Upper lobe of right lung (tissue), 1 donor: Measurements from ENCODE around the gene SFMBT2. TPM values are rescaled to one million over a fixed set of nuclear protein-coding genes. Genes with fewer than 3 reads are reported as not detected.

Source experiments
- ATAC-seq: fragments of 200-7000 bp; cut with Tn5 transposase; one replicate; pipeline ENCODE4 v1.9.1; 2020; ENCODE audit warnings: mild to moderate bottlenecking, moderate library complexity
- DNase-seq: peaks from one replicate; pipeline ENCODE4 v3.0.0-alpha.2; 2020
- H3K27ac ChIP-seq: fragments of 200-600 bp; one replicate; pipeline ENCODE4 v1.8.0; 2022
- H3K27me3 ChIP-seq: fragments of 200-600 bp; one replicate; pipeline ENCODE4 v1.8.0; 2022; ENCODE audit warnings: mild to moderate bottlenecking
- H3K36me3 ChIP-seq: fragments of 200-600 bp; one replicate; pipeline ENCODE4 v1.8.0; 2022
- H3K4me1 ChIP-seq: fragments of 200-600 bp; one replicate; pipeline ENCODE4 v1.8.0; 2022
- H3K4me3 ChIP-seq: fragments of 200-600 bp; one replicate; pipeline ENCODE4 v1.8.0; 2022; ENCODE audit warnings: mild to moderate bottlenecking
- H3K9me3 ChIP-seq: fragments of 200-600 bp; one replicate; pipeline ENCODE4 v1.8.0; 2022
- intact Hi-C: fragments of 100-400 bp; cut with DNase I; formaldehyde crosslinking; loops from one replicate; pipeline ENCODE4 v1.11.0; 2022
- long read RNA-seq: library from polyadenylated mRNA; unstranded; transcript quantifications from one replicate; pipeline ENCODE4 v2.0.0, GENCODE V29; 2021
- total RNA-seq: library from RNA; stranded (reverse); fragmentation: NEBNext Ultra II Directional; extraction: Animal tissue kit (Norgen Biotek cat#: 25700); gene quantifications from one replicate; pipeline ENCODE4 v1.2.1, GENCODE V29; 2021
- TF ChIP-seq, protein P1 (sequence below): fragments of 200-600 bp; IDR thresholded peaks from one replicate; pipeline ENCODE4 v1.8.0; 2022; ENCODE audit warnings: antibody characterized with exemption
- donor health status: DM: no; HTN: yes; CAD: no; lungs with severe emphysema.

The SFMBT2 gene
- 16.1 TPM for total RNA-seq
- long read RNA-seq, partial matches to known transcripts = 0 of 7 reads
- long read RNA-seq, other reads (novel, unspliced or antisense) = 7 of 7 reads

DNA sequence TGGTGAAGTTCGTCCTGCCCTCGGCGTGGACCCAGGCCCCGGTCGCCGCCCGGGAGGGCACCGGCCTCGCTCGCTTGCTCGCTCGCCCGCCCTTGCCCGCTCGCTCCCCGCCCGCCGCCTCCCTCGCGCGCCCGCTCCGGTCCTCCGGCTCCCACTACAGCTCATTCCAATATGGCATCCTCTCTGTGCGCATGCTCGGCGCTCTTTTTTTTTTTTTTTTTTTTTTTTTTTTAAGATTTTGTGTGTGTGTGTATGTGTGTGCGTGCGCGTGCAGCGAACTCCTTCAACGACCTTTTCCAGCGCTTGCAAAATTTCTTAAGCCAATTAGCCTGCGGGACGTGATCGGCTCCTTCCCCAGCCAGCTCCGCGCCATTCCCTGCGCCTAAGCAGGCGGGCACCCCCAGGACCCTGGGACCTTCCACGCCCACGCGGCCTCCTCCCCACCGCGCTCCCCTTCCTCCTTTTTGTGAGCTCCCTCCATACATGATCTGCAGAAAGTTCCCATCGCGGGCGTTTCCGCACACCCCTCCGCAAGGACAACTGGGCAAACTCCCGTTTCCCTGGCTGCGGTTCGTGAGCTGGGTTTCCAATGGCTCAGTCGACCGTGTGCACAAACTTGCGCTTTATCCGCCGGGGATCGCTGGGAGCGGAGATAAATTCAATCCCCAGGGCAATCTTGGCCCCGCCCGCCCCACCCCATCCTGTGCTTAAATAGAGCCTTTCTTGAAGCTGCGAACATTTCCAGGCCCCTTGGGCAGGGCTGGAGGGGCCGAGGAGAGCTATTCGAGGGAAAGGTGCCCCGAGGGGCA lies at the start of gene SFMBT2:
SFMBT2 (minus strand) TSS at position 173 of the 809 bp plus-strand sequence. CDS start 29,136 bp downstream, outside the sequence.
- H3K27me3 ChIP-seq = peaks cover 21% of the 10 kb centered on the region
- DNase-seq (peak; percentile 83), ATAC-seq (peak; percentile 56)
- intact Hi-C loops = loop anchor here (10.0 kb wide), 1 partner anchor 496 kb away; no protein-coding TSS in a partner anchor
- TF ChIP-seq, protein P1, sequence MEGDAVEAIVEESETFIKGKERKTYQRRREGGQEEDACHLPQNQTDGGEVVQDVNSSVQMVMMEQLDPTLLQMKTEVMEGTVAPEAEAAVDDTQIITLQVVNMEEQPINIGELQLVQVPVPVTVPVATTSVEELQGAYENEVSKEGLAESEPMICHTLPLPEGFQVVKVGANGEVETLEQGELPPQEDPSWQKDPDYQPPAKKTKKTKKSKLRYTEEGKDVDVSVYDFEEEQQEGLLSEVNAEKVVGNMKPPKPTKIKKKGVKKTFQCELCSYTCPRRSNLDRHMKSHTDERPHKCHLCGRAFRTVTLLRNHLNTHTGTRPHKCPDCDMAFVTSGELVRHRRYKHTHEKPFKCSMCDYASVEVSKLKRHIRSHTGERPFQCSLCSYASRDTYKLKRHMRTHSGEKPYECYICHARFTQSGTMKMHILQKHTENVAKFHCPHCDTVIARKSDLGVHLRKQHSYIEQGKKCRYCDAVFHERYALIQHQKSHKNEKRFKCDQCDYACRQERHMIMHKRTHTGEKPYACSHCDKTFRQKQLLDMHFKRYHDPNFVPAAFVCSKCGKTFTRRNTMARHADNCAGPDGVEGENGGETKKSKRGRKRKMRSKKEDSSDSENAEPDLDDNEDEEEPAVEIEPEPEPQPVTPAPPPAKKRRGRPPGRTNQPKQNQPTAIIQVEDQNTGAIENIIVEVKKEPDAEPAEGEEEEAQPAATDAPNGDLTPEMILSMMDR = peak; percentile 19
- peak within 1 kb of the TSS; percentile 65 for H3K27ac ChIP-seq
- H3K9me3 ChIP-seq = no peaks in the 10 kb centered on the region
- peaks cover 37% of the 10 kb centered on the region for H3K4me1 ChIP-seq
- H3K36me3 ChIP-seq = no peaks in the 10 kb centered on the region
- peak within 1 kb of the TSS; percentile 69 for H3K4me3 ChIP-seq

DNA sequence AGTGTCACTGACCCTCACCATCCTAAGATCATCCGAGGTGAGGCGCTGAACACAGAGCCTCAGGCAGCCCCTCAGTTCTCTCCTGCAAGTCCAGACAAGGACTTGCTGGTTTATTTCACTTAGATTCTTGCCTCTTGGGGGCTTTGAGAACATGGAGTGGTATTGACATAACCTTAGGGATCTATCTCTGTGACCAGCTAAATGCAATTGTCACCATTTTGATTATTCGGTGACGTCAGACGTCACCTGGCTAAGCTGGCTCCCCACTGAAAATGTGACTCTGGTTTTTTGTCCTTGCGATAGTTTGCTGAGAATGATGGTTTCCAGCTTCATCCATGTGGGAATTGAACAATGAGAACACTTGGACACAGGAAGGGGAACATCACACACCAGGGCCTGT lies 49.2 kb upstream of the SFMBT2 start:
- Histone ChIP-seq H3K4me1 (no peaks in the 10 kb centered on the region), H3K9me3 (no peaks in the 10 kb centered on the region), H3K36me3 (no peaks in the 10 kb centered on the region), H3K4me3 (no peak overlapping the region), H3K27ac (no peak overlapping the region), H3K27me3 (no peaks in the 10 kb centered on the region)
- intact Hi-C loops = no loop called here
- ATAC-seq (no peak), DNase-seq (no peak)
- TF ChIP-seq, protein P1 = no peak

DNA sequence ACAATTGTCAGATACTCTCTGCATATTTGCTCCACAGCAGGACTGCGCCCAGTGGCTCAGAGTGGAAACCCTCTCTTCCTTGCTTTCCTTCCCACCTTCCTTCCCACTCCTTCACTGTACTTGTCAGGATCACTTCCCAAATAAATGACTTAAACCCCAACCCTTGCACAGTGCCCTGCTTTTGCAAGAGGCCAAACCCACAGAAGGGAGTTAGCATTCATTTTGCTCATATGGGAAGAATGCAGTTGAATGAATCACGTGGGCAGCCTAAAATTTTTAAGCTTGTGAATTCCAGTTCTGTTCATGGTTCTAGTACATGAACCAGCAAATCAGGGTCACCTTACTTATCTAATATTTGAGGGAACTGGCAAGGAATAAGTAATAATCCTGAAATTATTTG lies 47.7 kb upstream of the SFMBT2 start:
- DNase-seq (no peak), ATAC-seq (peak; percentile 39)
- H3K9me3 ChIP-seq = no peaks in the 10 kb centered on the region
- intact Hi-C loops = no loop called here
- TF ChIP-seq, protein P1 = no peak
- no peak overlapping the region for H3K27ac ChIP-seq
- H3K27me3 ChIP-seq = no peaks in the 10 kb centered on the region
- H3K4me1 ChIP-seq = no peaks in the 10 kb centered on the region
- H3K4me3 ChIP-seq = no peak overlapping the region
- no peaks in the 10 kb centered on the region for H3K36me3 ChIP-seq

DNA sequence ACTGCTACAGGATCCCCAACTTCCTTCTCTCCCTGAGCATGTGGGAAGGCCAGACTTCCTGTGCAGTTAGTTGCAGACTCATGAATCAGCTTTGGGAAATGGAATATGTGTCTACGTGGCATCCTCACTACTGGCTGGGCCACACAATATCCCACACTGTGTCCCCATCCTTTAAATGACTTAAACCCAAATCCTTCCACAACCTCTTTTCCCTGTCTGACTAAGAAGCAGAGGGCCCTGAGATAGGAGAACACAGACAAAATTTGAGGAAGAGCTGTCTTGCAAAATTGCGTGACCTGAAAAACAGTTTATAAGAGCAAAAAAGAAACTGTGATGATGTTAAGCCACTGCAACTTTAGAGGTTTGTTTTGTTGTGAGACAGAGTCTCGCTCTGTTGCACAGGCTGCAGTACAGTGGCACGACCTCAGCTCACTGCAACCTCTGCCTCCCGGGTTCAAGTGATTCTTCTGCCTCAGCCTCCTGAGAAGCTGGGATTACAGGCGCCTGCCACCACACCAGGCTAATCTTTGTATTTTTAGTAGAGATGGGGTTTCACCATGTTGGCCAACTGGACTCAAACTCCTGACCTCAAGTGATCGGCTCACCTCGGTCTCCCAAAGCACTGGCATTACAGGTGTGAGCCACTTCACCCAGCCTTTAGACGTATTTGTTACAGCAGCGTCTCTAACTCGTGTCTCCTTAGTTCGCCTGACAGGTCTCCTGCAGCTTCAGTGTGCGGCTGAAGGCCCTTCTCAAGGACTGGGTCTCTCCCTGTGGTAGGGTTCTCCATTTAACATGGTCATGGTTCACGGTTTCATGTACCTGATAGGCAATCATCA lies 46.9 kb upstream of the SFMBT2 start:
- H3K27ac ChIP-seq = no peak overlapping the region
- H3K4me3 ChIP-seq = no peak overlapping the region
- ATAC-seq = peak; percentile 81
- H3K36me3 ChIP-seq = no peaks in the 10 kb centered on the region
- H3K27me3 ChIP-seq = no peaks in the 10 kb centered on the region
- no peaks in the 10 kb centered on the region for H3K9me3 ChIP-seq
- intact Hi-C loops = no loop called here
- TF ChIP-seq, protein P1 = no peak
- H3K4me1 ChIP-seq = no peaks in the 10 kb centered on the region
- DNase-seq = no peak

DNA sequence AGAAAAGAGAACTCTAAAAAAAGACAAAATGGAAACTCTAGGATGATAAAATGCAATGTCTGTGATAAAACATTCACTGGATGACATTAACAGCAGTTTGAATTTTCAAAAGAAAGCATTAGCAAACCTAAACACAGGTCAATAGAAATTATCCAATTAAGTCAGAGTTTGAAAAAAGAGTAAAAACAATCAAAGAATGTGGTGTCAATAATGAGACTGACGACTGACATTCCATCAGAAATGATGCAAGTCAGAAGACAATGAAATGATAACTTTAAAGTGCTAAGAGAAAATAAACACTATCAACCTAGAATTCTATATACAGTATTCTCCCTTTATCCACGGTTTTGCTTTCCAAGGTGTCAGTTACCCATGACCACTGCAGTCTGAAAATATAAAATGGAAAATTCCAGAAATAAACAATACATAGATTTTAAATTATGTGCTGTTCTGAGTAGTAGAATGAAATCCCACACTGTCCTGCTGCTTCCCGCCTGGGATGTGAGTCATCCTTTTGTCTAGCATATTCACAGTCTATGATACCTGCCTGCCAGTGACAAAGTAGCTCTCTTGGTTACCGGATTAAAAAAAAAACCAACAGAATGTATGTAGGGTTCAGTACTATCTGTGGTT lies 38.3 kb upstream of the SFMBT2 start:
- Histone ChIP-seq H3K4me3 (no peak overlapping the region), H3K27ac (no peak overlapping the region), H3K27me3 (no peaks in the 10 kb centered on the region), H3K4me1 (no peaks in the 10 kb centered on the region), H3K9me3 (peaks cover 11% of the 10 kb centered on the region), H3K36me3 (no peaks in the 10 kb centered on the region)
- TF ChIP-seq, protein P1 = no peak
- intact Hi-C loops = no loop called here
- DNase-seq (no peak), ATAC-seq (no peak)
